Measurements from ENCODE around the gene BTBD6. TPM values are rescaled to one million over a fixed set of nuclear protein-coding genes. Genes with fewer than 3 reads are reported as not detected.

BTBD6 gene
- total RNA-seq: 10 to 100 TPM; 48.4 to 85.9 (median 53.6) TPM

DNA sequence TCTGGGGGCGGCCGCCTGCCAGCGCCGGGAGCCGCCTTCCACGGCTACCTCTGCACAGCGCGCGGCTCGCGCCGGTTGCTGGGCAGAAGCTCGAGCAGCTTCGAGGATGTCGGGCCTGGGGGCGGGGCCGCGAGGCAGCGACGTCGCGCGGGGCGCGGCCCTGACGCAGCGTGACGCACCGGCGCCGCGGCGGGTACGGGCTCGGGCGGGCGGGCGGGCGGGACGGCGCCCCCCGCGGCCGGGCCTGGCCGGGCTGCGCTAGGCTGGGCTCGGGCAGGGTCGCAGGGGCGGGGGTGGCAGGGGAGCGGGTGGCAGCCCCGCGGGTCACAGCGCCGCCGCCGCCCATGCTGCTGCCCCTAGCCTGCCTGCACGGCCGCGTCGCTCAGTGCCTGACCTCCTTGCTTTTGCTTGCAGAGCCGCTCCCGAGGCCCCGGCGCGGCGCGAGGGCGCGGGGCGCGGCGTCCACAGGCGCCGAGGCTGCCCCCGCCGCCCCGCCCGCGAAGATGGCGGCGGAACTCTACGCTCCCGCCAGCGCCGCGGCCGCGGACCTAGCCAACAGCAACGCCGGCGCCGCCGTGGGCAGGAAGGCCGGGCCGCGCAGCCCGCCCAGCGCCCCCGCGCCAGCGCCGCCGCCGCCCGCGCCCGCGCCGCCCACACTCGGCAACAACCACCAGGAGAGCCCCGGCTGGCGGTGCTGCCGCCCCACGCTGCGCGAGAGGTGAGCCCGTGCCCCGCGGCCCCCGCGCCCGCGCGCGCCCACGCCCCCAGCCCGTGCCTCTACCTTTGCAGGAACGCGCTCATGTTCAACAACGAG lies at the start of gene BTBD6:
TSS of gene BTBD6 (plus strand) at position 166 of the 814 bp plus-strand sequence. CDS start at position 345, 179 bp downstream.
- DNase-seq (peak; percentile 58 to 79), ATAC-seq (peak; percentile 84 to 86)
- Histone ChIP-seq H3K27ac (peak within 1 kb of the TSS; percentile 81 to 87 (median 84)), H3K9me3 (no peaks in the 10 kb centered on the region), H3K4me3 (peak within 1 kb of the TSS; percentile 55 to 80 (median 62)), H3K27me3 (no peaks in the 10 kb centered on the region), H3K4me1 (peaks cover 22 to 23% of the 10 kb centered on the region in 2 donors), H3K36me3 (peaks cover 0 to 21% of the 10 kb centered on the region in 2 donors)
- in situ Hi-C loops (cut with MboI; ENCODE audit: low sequenced_read_pairs in 4 of 4) (no loop called here), intact Hi-C loops (cut with DNase I; ENCODE audit: low total_unique reads) (loop anchor here (10.0 kb wide), 1 partner anchor 74 kb away; no protein-coding TSS in a partner anchor)
- TF ChIP-seq POLR2A (IDR thresholded peaks at IDR 0.05): peak; percentile 59 to 61
- TF ChIP-seq, protein P1, sequence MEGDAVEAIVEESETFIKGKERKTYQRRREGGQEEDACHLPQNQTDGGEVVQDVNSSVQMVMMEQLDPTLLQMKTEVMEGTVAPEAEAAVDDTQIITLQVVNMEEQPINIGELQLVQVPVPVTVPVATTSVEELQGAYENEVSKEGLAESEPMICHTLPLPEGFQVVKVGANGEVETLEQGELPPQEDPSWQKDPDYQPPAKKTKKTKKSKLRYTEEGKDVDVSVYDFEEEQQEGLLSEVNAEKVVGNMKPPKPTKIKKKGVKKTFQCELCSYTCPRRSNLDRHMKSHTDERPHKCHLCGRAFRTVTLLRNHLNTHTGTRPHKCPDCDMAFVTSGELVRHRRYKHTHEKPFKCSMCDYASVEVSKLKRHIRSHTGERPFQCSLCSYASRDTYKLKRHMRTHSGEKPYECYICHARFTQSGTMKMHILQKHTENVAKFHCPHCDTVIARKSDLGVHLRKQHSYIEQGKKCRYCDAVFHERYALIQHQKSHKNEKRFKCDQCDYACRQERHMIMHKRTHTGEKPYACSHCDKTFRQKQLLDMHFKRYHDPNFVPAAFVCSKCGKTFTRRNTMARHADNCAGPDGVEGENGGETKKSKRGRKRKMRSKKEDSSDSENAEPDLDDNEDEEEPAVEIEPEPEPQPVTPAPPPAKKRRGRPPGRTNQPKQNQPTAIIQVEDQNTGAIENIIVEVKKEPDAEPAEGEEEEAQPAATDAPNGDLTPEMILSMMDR (IDR thresholded peaks at IDR 0.05 in 4 of 5, conservative IDR thresholded peaks at IDR 0.05 in 1 of 5): no peak

DNA sequence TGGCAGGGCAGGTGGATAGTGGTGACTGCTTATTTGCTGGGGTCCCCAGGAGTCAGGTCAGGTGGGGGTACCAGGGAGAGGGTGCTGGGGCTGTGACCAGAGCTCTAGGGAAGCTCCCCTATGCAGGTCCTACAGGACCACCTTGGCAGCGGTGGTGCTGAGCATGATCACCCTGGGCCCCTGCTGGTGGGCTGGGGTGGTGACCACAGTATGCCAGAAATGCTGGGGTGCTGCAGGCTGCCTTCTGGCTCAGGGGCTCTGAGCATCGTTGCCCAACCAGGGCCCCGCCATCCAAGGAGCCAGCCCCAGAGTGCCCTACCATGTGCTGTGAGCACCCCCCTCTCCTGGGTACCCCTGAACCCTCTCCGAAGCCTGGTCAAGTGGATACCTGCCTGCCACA lies 49.7 kb upstream of the BTBD6 start:
- intact Hi-C loops (cut with DNase I; ENCODE audit: low total_unique reads): no loop called here
- Histone ChIP-seq H3K27ac (peak overlapping the region; percentile 42 to 74 (median 72)), H3K4me3 (no peak overlapping the region), H3K4me1 (peaks cover 14 to 24% of the 10 kb centered on the region in 2 donors), H3K36me3 (no peaks in the 10 kb centered on the region), H3K27me3 (peaks cover 32 to 38% (median 37%) of the 10 kb centered on the region in 3 donors), H3K9me3 (no peaks in the 10 kb centered on the region)
- DNase-seq (no peak), ATAC-seq (no peak)
- TF ChIP-seq, protein P1 (IDR thresholded peaks at IDR 0.05 in 4 of 5, conservative IDR thresholded peaks at IDR 0.05 in 1 of 5): peak in 2 of 5 experiments; percentile 21 to 26
- no peak for TF ChIP-seq POLR2A (IDR thresholded peaks at IDR 0.05)
- in situ Hi-C loops (cut with MboI; ENCODE audit: low sequenced_read_pairs in 4 of 4): no loop called here

DNA sequence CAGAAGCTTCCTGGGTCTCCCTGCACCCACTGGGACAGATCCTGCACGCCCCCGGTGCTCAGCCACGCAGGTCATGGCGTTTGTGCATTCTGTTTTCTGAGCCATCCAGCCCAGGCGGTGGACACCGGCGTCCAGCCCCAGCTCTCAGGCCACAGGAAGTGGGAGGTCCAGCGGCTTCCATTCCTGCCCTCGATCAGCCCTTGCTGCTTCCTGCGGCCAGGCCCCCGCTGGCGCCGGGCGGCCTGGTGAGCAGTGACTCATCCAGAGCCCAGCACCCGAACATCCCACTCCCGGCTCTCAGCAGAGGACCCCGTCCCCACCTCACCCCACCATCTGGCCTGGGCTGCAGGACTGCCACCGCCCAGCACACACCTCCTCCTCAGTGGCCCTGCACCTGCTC lies 49.2 kb upstream of the BTBD6 start:
- no peak for DNase-seq
- in situ Hi-C loops (cut with MboI; ENCODE audit: low sequenced_read_pairs in 4 of 4) (no loop called here), intact Hi-C loops (cut with DNase I; ENCODE audit: low total_unique reads) (no loop called here)
- Histone ChIP-seq H3K4me3 (no peak overlapping the region), H3K36me3 (no peaks in the 10 kb centered on the region), H3K27ac (peak overlapping the region in 3 of 4 donors; percentile 70 to 74 (median 73)), H3K9me3 (no peaks in the 10 kb centered on the region), H3K27me3 (peaks cover 32 to 37% (median 35%) of the 10 kb centered on the region in 3 donors), H3K4me1 (peaks cover 9 to 26% of the 10 kb centered on the region in 2 donors)
- TF ChIP-seq POLR2A (IDR thresholded peaks at IDR 0.05): no peak
- TF ChIP-seq, protein P1 (IDR thresholded peaks at IDR 0.05 in 4 of 5, conservative IDR thresholded peaks at IDR 0.05 in 1 of 5): no peak
- ATAC-seq: no peak

DNA sequence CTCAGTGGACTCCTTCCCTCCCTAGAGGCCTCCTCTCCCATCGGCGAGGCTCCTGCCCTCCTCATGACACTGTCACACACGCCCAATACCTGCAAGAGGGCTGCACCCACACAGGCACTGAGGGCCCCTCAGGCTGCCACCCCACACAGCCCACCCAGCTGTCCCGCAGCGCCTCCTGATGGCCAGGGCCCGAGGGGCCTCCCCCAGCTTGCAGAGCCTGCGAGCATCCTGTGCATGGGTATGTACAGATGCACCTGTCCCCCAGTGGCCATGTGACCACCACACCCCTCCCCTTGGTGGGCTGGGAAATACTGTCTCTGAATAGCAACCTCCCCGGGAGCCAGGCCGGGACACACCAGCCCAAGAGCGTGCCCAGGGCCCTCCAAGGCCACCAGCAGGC lies 48.3 kb upstream of the BTBD6 start:
- TF ChIP-seq POLR2A (IDR thresholded peaks at IDR 0.05): no peak
- TF ChIP-seq, protein P1 (IDR thresholded peaks at IDR 0.05 in 4 of 5, conservative IDR thresholded peaks at IDR 0.05 in 1 of 5): no peak
- H3K27me3 ChIP-seq: peaks cover 28 to 35% (median 32%) of the 10 kb centered on the region in 3 donors
- in situ Hi-C loops (cut with MboI; ENCODE audit: low sequenced_read_pairs in 4 of 4): loop anchor here in 1 of 4 donors (25.0 kb wide), 1 partner anchor 137 kb away; no protein-coding TSS in a partner anchor
- intact Hi-C loops (cut with DNase I; ENCODE audit: low total_unique reads): loop anchor here (5.0 kb wide), 2 partner anchors 82 to 108 kb away; no protein-coding TSS in a partner anchor
- H3K4me3 ChIP-seq: no peak overlapping the region
- no peaks in the 10 kb centered on the region for H3K9me3 ChIP-seq
- no peaks in the 10 kb centered on the region for H3K36me3 ChIP-seq
- H3K27ac ChIP-seq: peak overlapping the region in 2 of 4 donors; percentile 73 to 74
- no peak for ATAC-seq
- peaks cover 8 to 36% of the 10 kb centered on the region in 2 donors for H3K4me1 ChIP-seq
- no peak for DNase-seq
